Head of caudate nucleus (tissue), 42 donors: ENCODE data around the gene PRDM2.

Experiments used
- DNase-seq, 42 donors: peaks; one replicate each; pipeline versions ENCODE4 v3.0.0 to v3.0.0-alpha.2; 2020 to 2021; ENCODE audit warnings: mixed read lengths in 7 of 42
- intact Hi-C: fragments of 100-400 bp; cut with DNase I; formaldehyde crosslinking; loops from one replicate; pipeline ENCODE4 v1.15.0; 2022

Gene PRDM2

DNA sequence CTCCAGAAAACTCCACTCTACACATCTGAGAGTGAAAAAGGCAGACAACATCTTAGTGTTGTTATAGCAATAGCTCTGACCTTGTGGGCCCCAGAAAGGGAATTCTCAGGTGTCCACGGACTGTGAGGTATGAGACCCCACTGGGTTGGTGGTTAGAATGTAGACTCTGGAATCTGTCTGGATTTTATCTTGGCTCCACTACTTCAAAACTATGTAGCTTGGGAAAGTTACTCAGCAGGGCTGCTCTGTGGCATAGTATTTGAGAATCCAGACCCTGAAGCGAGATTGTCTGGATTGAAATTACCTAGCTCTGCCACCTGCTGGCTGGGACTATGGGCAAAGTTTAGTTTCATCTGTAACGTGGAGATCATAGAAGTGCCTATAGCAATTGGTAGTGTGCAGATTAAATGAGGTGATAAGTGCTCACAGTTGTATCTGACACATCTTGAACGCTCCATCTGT, 25.8 kb downstream of the PRDM2 start:
- intact Hi-C loops = no loop called here
- DNase-seq = peak in 30 of 42 donors; percentile 14 to 64 (median 40)

DNA sequence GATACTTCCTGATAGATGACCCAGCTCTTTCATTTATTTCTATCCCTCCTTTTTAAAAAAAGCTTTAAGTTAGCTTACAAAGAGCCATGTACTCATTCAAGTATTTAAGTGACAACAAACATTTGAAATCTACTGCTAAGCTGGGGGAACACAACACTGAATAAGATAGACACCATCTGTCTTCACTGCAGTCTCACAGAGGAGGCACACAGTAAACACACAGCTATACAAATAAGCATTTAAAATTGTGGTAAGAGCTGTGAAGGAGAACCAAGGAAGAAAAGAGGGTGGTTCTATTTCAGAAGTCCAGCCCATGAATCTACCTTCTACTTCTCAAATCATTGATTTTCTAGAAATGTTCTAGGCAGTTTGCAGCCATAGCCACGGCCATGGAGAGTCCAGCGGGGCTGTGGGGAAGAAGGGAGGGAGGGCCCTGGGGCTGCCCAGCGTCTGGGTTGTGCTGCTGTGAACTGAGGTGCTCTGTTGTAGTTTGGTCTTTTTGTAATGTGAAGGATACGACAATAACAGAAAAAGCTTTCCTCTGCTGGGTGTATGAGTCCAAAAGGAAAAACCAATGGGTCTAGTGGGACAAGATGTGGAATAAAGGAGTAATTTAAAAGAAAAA, 28.2 kb downstream of the PRDM2 start:
- intact Hi-C loops = no loop called here
- DNase-seq = no peak

- intact Hi-C loops = no loop called here
- no peak for DNase-seq
These were observed 30.3 kb downstream of the PRDM2 start for GRCh38 chr1:13730291-13730690.

DNA sequence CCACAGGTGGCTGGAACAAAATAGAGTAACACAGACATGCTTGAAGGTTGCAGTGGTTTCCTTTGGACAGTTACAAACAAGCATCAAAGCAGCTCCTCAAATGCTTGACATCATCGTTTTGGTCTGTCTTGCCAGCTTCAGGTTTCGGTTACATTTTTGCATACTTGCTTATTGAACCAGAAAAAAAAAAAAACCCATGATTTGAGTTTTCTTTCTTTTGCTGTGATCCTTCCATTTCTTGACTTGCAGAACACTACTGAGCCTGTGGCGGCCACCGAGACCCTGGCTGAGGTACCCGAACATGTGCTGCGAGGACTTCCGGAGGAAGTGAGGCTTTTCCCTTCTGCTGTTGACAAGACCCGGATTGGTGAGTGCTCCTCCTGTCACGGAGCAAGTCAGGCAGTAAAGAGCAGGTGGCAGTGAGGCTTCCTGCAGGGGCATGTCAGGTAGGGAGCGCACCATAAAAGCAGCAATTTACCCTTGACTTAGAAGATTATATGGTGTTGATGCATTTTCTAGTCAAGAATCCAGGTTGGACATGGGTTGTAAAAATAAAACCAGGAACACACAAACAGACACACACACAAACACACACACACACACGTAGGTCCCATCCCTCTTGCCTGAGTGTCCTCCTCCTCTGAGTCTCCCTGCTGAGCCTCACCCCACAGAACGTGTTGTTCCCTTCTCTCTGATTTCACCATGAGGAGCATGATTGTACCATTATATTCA, 30.9 kb downstream of the PRDM2 start:
- peak in 3 of 42 donors; percentile 18 to 31 (median 21) for DNase-seq
- intact Hi-C loops = no loop called here

DNA sequence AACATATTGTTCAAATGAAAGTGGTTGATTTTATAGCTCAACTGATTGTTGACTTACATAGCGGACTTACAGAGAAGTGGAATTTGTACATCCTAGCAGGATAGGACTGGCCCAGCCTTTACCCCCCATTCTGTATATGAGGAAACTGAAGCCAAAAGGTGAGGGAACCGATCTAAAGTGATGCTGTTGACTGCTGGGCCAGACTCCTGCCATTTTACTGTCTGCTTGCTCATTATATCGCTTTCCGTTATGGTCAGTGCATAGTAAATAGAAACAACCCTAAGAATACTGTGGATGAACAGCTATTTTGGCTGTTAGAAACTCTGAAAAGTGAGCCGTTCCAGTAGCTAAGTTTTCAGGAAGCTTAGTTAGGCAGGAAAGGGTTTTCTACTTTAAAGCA, 31.9 kb downstream of the PRDM2 start:
- DNase-seq = no peak

GRCh38 chr1:13732971-13733667, 33.1 kb downstream of the PRDM2 start:
- no peak for DNase-seq
- intact Hi-C loops = no loop called here

More for the DNA sequence above, 31.9 kb downstream of the PRDM2 start:
- intact Hi-C loops = no loop called here

DNA sequence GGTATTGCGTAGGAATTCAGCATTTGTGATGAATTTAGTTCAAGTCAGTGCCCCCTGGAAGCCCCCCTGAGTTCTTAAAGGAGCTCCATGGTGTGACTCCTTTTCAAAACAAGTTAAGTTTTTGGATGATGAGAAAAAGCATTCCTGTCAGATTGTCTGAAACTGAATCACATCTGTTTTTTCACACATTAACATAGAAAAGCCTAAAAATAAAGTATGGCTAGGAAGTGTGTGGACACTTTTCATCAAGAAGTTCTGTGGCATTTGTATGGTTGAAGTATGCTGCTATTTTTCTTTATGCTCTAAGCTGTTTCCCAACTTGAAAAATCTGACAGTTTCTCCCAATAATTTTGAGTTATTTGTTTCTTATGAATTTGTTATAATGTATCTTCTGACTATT, 33.7 kb downstream of the PRDM2 start:
- intact Hi-C loops = no loop called here
- DNase-seq = no peak

- no peak for DNase-seq
- intact Hi-C loops = no loop called here
These were observed 35.4 kb downstream of the PRDM2 start for GRCh38 chr1:13735168-13735930.

GRCh38 chr1:13737398-13737797, 37.4 kb downstream of the PRDM2 start:
- DNase-seq = peak in 2 of 42 donors; percentile 18 to 42
- intact Hi-C loops = no loop called here

DNA sequence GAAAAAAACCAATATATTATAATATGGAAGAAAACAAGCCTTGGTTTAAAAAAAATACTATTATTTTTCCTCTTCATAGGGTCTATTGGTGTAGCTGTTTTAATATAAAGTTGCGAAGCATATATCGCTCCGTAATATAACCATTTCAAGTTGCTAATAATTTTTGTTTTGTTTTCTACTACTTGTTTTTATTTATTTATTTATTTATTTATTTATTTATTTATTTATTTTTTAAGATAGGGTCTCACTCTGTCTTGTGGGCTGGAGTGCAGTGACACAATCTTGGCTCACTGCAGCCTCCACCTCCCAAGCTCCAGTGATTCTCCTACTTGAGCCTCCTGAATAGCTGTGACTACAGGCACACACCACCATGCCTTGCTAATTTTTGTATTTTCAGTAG, 46.4 kb downstream of the PRDM2 start:
- intact Hi-C loops = loop anchor here (5.0 kb wide), 1 partner anchor 44 kb away; the partner anchor contains the start of gene PRDM2

DNA sequence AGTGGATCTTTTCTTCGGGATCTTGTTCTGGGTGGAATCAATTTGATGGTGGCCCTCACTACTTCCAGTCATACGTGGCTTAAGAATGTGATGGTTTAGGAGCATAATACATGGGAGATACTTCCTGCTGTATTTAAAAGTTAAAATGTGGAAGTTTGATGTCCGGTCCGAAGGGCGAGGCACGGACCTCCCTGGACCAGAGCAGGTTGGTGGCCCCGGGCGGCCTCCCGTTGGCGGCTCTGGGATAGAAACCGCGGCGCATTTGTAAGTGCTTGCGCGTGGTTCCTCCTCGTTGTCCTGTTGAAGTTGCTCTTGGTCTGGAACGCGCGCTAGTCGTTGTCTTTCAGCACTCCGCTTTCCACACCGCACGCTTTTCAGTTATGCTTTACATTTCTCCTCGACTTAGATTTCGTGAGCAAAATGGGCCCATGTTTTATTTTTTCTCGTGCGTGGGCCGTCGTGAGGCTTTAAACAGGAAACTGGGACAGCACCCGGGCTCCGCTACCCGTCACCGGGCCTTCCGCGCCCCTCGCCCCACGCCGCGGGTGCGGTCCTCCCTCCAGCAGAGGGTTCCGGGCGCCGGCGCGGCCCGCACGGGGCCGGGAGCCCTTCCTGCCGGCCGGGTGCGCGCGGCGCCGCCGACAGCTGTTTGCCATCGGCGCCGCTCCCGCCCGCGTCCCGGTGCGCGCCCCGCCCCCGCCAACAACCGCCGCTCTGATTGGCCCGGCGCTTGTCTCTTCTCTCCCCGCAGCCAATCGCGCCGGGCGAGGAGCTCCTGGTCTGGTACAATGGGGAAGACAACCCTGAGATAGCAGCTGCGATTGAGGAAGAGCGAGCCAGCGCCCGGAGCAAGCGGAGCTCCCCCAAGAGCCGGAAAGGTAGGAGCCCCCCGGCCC, 48.9 kb downstream of the PRDM2 start:
- intact Hi-C loops = loop anchor here (5.0 kb wide), 1 partner anchor 47 kb away; the partner anchor contains the start of gene PRDM2
- peak; percentile 96 to 99 (median 98) for DNase-seq

More for the DNA sequence above, 46.4 kb downstream of the PRDM2 start:
- DNase-seq = no peak

GRCh38 chr1:13749543-13750341, 49.8 kb downstream of the PRDM2 start:
- intact Hi-C loops = loop anchor here (5.0 kb wide), 1 partner anchor 47 kb away; the partner anchor contains the start of gene PRDM2
- peak in 33 of 42 donors; percentile 17 to 79 (median 45) for DNase-seq

DNA sequence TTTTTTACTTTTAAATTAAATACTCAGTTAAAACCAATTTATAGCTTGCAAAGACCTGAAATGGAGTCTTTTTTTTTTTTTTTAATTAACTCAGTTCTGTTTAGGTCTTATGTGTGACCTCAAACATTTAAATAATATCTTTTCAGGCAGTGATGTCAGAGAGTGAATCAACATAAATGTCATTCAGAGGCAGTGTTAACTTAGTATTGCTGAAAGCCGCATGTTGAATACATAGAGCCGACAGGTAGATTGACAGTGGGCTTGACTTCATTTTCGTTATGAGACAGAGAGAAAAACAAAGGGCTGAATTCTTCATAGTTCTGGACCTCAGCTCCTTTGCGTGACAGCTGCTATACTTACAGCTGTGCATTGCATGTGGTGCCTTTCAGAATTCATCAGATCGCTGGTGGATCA, 51.5 kb downstream of the PRDM2 start:
- DNase-seq = no peak
- intact Hi-C loops = no loop called here

GRCh38 chr1:13751985-13752384, 52.0 kb downstream of the PRDM2 start:
- intact Hi-C loops = no loop called here
- no peak for DNase-seq

DNA sequence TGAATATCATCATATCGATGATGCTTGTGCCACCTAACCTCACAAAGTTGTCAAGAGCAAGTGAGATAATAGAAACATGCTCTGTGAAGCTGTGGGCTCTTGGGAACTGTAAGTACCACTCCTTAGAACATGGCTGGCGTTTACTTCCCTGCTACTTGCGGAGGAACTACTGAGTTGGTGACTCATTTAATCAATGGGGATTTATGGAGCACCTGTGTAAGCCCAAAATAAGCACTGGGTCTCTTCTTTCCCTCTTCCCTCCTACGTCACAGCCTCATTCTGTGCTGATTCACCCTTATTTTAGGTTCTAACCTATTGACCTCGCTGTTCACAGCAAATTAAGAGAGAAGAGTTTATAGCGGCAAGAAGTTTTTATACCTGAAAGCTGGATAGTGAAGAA, 52.9 kb downstream of the PRDM2 start:
- intact Hi-C loops = no loop called here
- DNase-seq = peak in 18 of 42 donors; percentile 16 to 81 (median 45)

- no peak for DNase-seq
- intact Hi-C loops = no loop called here
These were observed 53.8 kb downstream of the PRDM2 start for GRCh38 chr1:13753636-13754402.
